Hematopoietic multipotent progenitor cell treated with erythropoietin and hydrocortisone succinate and interleukin-3 and kit ligand, for 15 days (in vitro differentiated cells): Measurements from ENCODE around the gene PDK3.

Experiments used
- DNase-seq: peaks from one replicate; pipeline ENCODE4 v3.0.0-alpha.2; 2015; ENCODE audit warnings: low spot score

PDK3 gene

GRCh38 chrX:24553011-24553410, 87.9 kb downstream of the PDK3 start:
- DNase-seq = no peak

GRCh38 chrX:24561121-24561520, 96.0 kb downstream of the PDK3 start:
- DNase-seq = peak; percentile 9

GRCh38 chrX:24563291-24564010, 98.4 kb downstream of the PDK3 start:
- no peak for DNase-seq

GRCh38 chrX:24566240-24566639, 101.2 kb downstream of the PDK3 start:
- no peak for DNase-seq

GRCh38 chrX:24567169-24567568, 102.1 kb downstream of the PDK3 start:
- DNase-seq = no peak

- no peak for DNase-seq
Measured at GRCh38 chrX:24574743-24575142, 109.7 kb downstream of the PDK3 start.

GRCh38 chrX:24575496-24575895, 110.4 kb downstream of the PDK3 start:
- DNase-seq = no peak

GRCh38 chrX:24577091-24577490, 112.0 kb downstream of the PDK3 start:
- no peak for DNase-seq
